Measurements from ENCODE around the gene EPHA6. TPM values are rescaled to one million over a fixed set of nuclear protein-coding genes. Genes with fewer than 3 reads are reported as not detected.
A peak's percentile ranks its signal among the peaks of the same experiment; 100 is the strongest.

EPHA6 gene
- total RNA-seq, 1 experiment from 2014 or later, result 0.61 TPM

GRCh38 chr3:96863129-96863740 is 48.8 kb downstream of the EPHA6 start:
- Histone ChIP-seq H3K79me2 (ENCODE audit: insufficient read depth, low read length) (no peaks in the 10 kb centered on the region), H4K20me1 (ENCODE audit: control insufficient read depth, insufficient read depth, insufficient read length) (no peaks in the 10 kb centered on the region), H4K91ac (ENCODE audit: insufficient read length, low read depth, low read length) (no peak overlapping the region), H3K14ac (ENCODE audit: insufficient read depth, low read length) (no peak overlapping the region), H2BK20ac (ENCODE audit: low read depth, low read length, poor library complexity, severe bottlenecking) (no peak overlapping the region), H4K8ac (replicated peaks; ENCODE audit: insufficient read length, low read depth, low read length) (no peak overlapping the region), H3K9me3 (ENCODE audit: control insufficient read depth, low read depth, low read length) (no peaks in the 10 kb centered on the region), H3K79me1 (ENCODE audit: insufficient read depth, low read depth, low read length, poor library complexity, severe bottlenecking) (no peaks in the 10 kb centered on the region), H2BK5ac (ENCODE audit: insufficient read length, low read length) (no peak overlapping the region), H3K23ac (ENCODE audit: insufficient read length, low read depth, low read length) (no peak overlapping the region), H3K18ac (ENCODE audit: insufficient read length, low read depth, low read length) (no peak overlapping the region), H3K27me3 (ENCODE audit: insufficient read depth, low read length) (no peaks in the 10 kb centered on the region), H2BK120ac (ENCODE audit: low read depth, low read length, poor library complexity, severe bottlenecking) (no peak overlapping the region), H3K56ac (ENCODE audit: insufficient read length, low read depth, low read length) (no peak overlapping the region), H3K4ac (ENCODE audit: low read depth, low read length) (no peak overlapping the region), H3K4me1 (ENCODE audit: insufficient read depth, low read length) (no peaks in the 10 kb centered on the region), H3T11ph (ENCODE audit: low read length) (no peak overlapping the region), H2AK5ac (ENCODE audit: insufficient read length, low read length) (no peak overlapping the region), H3K4me2 (ENCODE audit: insufficient read depth, insufficient read length, low read length) (no peak overlapping the region), H2AFZ (ENCODE audit: low read length) (no peak overlapping the region), H4K5ac (ENCODE audit: insufficient read length, low read depth, low read length) (no peak overlapping the region), H3K27ac (ENCODE audit: insufficient read length, low read depth, low read length) (no peak overlapping the region), H3K9ac (ENCODE audit: extremely low read depth, insufficient read length, low read length) (no peak overlapping the region), H2BK12ac (ENCODE audit: insufficient read length, low read depth, low read length) (no peak overlapping the region), H2BK15ac (ENCODE audit: low read depth, low read length) (no peak overlapping the region), H3K23me2 (ENCODE audit: insufficient read length, low read depth, low read length, poor library complexity, severe bottlenecking) (no peaks in the 10 kb centered on the region)
- Mint-ChIP-seq H3K4me3 (no peak overlapping the region), H3K9me3 (no peaks in the 10 kb centered on the region), H3K27me3 (ENCODE audit: low read depth) (no peaks in the 10 kb centered on the region), H3K27ac (no peak overlapping the region), H3K36me3 (ENCODE audit: insufficient read depth in 1 of 3, low read depth in 3 of 3) (no peaks in the 10 kb centered on the region), H3K4me1 (no peaks in the 10 kb centered on the region)
- no peak for DNase-seq
- peak; percentile 92 for TF ChIP-seq CTCF (conservative IDR thresholded peaks at IDR 0.05)
- WGBS (ENCODE audit: extremely low coverage, insufficient read length, low lambda C conversion rate), result no CpG with 5 or more reads among the region's 1 CpG
